DMS114 treated with DMSO at 0.1 percent for 48 hours (cell line): ENCODE results near the gene TAP1.
A peak's percentile ranks its signal among the peaks of the same experiment; 100 is the strongest.

Source experiments
- DNase-seq: peaks from one replicate; lab custom pipeline; 2025; ENCODE audit not compliant: unreplicated experiment; lab: John Stamatoyannopoulos, UW

Gene TAP1

DNA sequence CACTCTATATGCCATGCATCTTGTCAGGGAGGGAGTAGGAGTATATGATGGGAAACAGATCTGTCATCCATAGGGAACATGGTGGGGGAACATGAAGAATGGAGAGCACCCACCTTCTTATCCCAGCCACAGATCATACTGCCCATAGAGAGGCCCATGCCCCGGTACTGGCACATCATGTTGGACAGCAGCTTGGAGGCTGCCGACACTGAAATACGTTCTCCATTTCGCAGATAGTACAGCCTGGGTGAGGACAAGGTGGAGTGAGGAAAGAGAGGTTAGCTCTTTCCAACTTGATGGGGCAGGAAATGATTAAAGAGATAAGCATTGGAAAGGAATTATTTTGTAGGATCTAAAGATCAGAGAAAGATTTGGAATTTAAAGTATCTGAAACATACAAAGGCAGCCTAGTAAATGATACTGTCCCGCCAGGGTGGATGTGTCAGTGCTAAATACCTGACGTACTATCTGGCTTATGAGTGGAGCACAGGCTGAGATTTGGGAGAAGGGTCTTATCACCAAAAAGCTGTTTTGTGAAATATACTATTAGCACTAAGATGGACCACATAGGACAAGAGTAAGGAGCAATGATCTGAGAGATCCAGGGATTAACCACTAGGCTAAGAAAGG, 11.4 kb downstream of the TAP1 start:
- DNase-seq, result no peak

DNA sequence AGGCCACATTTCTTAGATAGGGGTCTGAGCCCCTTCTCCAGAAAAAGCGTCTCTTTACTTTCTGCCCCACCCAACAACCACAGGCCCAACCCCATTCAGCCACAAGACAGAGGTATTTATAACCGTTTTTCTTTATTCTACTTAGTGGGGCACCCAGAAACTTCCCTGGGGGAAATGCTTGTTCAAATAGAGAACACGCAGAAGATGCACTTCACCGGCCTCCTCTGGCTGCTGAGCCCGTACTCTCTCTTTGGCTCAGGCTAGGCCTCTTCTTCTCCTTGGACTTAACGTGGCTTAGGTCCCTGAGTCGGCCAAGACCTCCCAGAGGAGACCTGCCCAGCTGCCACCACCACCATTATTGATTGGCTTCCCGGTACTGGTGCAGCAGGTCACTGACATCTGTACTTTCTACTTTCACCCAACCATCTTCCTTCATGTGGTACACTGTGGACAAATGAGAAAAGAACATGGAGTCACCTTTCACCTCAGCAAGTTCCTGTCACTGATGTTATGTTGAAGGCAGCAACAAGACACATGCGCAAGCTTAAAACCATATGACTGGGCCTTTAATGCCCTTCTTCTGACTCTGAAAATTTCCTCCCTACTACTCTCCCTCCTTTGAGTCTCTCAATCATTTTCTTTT, 12.8 kb downstream of the TAP1 start:
- DNase-seq, result no peak

DNA sequence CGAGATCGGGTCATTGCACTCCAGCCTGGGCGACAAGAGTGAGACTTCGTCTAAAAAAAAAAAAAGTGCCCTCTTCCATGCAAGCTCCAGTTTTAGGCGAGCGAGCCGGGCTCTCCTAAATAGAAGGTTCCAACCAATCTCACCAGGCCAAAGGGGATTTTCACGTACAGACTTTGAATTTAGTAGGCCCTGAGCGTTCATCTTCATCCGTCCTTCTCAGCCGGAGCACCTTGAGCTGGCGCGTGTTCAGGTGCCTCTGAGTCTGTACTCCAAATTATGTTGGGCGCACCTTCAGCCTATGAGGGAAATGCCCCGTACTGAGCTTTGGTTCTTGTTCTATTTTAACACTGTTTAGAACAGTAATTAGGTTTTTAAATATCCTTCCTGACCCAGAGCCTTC, 14.1 kb downstream of the TAP1 start:
- no peak for DNase-seq

DNA sequence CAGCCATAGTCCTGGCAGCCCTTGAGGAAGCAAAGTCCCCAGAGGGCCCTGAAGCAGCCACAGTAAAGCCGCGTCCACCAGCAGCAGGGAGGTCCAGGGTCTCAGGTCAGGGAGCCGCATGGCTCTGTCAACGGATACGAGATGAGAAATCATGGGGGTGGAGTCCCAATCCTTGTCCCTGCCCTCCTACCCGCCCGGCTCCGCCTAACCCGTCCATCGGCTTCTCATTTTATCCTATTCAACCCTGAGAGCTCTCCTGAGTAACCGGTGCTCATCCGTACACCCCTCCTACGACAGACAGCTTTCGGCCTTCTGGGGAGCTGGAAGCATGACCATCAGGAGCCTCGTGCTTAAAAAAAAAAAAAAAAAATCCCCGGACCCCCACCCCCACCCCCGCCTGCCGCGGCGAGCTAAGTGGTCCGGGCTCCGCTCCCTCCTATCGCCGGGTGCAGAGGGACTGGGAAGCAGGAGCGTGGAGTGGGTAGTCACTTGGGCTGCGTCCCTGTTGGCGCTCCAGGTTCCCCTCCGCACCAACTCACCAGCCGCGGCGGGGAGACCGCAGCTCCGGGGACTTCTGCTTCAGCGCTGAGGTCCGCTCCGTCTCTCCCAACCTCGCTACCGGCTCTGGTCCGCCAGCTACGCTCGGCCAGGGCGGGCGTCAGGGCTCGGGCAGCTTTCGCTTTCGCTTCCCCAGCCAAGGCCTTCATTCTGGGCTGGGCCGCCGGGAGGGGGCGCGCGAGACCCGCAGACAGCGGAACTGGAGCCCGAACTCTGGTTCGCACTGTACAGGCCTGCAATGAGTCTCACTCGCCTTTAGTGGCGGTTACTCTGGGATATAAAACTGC, 15.2 kb downstream of the TAP1 start, which contains the start of gene TAP2:
Gene TAP2, minus strand, starts transcription at position 626 of the 845 bp plus-strand sequence. Its CDS starts 506 bp downstream, at position 120.
- DNase-seq, result peak; percentile 90

DNA sequence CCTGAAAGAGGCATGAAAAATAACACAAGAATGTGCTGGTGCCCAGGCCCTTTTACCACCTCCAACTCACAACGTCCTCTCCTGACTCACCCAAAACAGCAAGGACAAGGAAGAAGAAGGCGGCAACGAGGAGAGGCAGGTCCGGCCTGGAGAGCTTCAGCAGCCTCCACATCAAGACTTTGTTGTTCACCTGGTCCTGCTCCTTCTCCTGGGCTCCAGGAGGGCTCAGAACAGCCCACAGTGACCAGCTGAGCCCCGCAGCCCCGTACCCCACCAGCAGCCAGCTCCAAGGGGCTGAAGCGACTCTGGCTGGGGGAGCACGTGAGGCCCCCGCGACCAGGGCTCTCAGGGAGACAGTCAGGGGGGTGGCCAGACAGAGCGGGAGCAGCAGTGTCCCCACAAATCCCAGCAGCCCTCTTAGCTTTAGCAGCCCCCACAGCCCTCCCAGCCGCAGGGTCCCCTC, 15.8 kb downstream of the TAP1 start:
- DNase-seq, result no peak

DNA sequence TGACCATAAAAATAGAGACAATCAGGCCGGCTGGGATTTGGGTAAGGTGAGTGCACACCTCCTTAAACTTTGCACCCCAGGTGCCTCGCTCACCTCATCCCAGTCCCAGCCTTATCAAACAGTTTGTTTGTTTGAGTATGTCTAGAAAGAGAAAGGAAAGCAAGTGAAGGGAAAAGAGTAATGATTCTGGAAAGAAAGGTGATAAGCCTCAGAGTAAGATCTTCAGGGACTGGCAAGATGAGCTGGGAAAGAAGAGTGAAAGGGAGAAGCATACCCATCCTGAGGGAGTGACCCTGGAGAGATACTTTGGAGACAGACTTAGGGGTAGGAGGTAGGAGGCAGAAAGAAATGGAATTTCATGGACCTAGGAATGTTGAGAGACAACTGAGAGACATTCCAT, 16.6 kb downstream of the TAP1 start:
- no peak for DNase-seq

DNA sequence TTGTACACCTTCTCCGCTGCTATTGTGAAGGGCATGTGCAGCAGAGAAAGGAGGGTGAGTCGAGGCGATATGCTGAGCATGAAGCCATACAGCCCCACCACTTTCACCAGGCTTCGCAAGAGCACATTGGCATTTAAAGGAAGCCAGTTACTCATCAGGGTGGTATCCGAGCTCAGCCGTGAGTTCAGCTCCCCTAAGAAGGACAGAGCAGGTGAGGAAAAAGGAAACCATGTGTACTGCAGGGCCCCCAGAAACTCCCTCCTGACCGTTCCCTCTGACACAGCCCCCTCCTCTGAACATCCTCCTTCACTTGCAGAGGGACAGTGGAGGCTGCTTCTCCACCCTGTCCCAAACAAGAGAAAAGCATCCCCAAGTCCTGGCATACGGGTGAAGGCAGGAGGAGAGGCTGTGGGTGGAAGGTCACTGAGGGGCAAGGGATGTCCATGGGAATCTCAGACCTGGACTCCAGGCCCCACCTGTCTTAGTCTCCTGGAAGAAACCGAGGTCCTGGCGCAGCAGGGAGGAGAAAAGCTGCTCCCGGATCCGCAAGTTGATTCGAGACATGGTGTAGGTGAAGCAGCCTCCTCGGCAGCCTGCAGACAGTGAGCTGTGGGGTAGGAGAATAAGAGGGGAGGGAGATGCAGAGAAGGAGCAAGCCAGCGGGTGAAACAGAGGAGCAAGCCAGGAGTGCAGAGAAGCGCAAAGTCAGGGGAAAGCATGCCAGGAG, 18.2 kb downstream of the TAP1 start:
- no peak for DNase-seq

DNA sequence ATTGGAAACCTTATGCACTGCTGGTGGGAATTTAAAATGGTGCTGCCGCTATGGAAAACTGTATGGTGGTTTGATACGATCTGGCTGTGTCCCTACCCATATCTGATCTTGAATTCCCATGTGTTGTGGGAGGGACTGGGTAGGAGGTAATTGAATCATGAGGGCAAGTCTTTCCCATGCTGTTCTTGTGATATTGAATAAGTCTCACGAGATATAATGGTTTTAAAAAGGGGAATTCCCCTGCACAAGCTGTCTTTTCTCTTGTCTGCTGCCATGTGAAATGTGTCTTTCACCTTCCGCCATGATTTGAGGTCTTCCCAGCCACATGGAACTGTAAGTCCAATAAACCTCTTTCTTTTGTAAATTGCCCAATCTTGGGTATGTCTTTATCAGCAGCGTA, 19.8 kb downstream of the TAP1 start:
- no peak for DNase-seq

DNA sequence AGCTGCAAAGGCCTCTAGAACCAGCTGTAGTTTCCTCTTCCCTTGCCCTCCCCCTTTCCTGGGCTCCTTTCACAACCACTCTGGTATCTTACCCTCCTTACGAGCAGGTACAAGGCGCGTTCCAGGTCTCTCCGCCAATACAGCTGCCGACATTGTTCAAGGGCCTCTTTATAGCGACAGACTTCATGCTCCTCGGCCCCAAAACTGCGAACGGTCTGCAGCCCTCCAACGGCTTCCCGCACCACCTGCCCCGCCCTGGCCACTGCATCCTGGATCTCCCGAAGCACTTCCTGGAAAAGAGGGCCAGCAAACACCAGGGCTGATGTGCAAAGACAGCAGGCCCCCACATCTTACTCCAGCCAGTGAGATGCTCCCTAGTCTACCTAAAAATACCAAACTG, 21.0 kb downstream of the TAP1 start:
- no peak for DNase-seq

DNA sequence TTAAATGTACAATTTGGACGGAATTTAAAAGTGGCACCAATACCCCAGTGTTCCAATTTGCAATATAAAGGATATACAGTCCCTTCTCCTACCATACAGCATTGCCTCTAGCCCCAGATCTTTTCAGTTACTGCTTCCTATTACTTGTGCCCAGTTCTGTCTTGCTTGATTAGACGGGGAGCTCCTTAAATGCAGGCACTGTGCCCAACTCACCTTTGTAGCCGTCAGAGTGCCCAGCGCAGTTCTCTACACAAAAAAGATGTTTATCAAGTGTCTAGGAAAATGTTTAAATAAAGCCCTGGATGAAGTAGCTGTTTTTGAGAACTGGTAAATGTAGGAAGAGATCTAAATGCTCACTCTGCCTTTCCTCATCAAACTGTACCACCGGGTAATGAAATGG, 22.6 kb downstream of the TAP1 start:
- DNase-seq, result no peak

DNA sequence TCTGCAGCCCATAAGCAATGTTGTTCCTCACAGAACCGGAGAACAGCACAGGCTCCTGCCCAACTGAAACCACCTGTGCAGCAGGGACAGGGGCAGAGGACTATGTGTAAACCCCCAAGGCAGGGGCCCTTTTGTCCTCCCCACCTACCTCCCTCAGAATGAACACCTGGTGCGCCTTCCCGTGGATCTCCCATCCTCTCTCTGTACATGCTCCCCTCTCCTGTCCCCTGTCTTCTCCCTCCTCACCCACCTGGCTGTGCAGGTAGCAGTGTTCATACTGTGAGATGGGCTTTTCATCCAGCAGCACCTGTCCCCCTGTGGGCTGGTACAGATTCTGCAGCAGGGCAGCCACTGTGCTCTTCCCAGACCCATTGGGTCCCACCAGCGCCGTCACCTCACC, 23.5 kb downstream of the TAP1 start:
- no peak for DNase-seq

DNA sequence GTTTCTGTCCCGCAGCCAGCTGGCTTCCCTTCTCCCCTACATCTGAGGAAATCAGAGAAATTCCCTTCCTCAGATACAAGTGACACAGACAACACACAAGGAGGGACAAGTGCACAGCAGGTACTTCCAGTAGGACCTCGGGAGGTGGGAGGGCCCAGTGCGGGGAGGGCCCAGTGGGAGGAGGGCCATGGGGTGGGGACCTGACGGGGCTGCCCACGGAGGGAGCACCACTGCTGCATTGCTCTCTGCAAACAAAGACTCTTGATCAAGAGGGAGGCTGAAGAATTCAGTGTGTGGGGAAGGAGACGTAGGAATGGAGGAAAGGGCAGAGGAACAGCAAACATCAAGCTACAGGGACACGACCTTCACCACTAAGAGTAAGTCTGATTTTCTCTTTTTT, 24.0 kb downstream of the TAP1 start:
- DNase-seq, result no peak

DNA sequence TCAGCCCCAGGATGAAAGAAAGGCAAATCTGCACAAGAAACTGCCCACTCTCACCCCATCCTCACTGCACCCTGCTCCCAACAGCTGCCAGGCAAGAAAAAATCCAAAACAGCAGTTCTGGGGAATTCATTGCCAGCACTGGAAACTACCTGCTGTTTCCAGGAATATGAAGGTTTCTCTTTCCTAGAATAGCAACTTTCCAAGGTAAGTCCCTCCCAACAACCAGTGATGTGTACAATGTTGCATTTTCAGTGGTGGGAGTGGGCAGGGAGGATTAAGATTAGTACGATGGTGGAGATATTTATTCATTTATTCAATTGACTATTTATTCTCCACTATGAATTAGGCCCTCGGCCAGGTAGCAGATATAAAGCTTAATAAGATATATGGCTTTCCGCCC, 26.5 kb downstream of the TAP1 start:
- no peak for DNase-seq

DNA sequence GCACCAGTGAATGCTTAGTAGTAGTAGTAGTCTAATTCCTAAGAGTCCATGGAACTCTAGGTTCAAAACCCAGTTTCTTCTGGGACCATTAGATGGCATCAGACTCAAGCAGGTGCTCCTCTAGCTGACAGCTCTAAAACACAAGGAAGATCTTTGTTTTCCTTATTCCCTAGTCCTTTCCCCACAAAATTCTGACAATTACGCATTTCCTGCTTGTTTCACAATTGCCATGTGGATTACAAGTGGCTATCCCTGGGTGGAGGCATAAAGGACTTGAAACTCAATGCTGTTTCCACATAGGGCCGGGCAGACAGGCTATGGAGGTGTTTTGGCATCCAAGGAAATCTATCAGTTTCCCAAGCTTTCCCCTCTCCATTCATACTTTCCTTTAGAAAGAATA, 27.5 kb downstream of the TAP1 start:
- no peak for DNase-seq

DNA sequence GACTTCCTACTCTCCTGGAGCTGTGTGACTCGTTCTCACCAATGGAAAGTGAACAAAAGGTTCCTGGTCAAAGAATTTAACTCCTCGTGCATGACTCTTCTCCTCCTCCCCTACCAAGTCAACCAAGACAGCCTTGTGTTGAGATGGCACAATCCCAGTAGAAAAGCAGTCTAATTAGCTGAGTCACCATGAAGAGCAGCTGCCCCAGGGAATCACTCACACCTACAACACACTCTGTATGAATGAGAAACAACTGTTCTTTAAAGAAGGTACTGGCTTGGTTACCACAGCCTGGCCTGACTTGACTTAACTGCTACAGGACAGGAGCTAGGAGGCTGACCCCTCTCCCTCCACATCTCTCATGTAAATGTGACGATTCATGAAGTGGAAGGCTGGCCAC, 33.8 kb downstream of the TAP1 start:
- DNase-seq, result no peak

DNA sequence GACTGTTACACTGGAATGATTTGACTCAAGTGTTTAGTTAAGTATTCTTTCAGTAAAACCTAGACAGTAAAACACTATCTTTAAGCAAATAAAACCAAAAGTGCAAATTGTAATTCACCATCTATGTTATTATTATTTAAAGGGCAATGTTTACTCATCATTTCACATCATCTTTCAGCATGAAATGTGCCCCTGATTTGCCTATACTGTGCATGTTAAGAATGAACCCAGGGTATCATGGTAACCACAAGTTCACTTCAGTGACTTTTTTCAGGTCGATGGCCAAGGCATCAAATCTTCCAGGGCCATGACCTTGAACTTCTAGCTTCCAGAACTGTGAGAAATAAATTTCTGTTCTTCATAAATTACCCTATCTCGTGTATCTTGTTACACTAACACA, 34.6 kb downstream of the TAP1 start:
- DNase-seq, result no peak

DNA sequence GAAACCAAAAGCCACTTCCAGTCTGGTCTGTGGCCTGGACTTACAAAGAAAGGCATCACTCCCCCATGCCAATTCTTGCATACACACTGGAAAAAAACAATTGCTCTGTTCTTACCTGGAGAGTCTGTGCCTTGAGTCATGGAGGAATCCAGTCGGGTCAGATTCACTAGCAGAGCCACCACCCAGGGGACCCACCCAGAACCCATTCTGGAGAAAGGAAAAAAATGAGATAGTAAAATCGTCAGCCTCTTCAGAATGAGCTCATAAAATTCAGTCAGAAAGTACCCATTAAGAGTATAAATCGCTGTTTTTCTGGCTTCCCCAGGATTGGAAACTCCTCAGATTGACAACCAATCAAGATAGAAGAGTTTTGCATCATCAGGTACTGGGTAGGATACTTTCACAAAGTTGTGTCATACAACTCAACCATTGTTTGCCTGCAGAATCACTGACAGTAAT, 36.7 kb downstream of the TAP1 start, which contains the start of gene HLA-DOB:
Gene HLA-DOB, minus strand, starts transcription at position 257 of the 459 bp plus-strand sequence. Its CDS starts 51 bp downstream, at position 206.
- peak; percentile 41 for DNase-seq

DNA sequence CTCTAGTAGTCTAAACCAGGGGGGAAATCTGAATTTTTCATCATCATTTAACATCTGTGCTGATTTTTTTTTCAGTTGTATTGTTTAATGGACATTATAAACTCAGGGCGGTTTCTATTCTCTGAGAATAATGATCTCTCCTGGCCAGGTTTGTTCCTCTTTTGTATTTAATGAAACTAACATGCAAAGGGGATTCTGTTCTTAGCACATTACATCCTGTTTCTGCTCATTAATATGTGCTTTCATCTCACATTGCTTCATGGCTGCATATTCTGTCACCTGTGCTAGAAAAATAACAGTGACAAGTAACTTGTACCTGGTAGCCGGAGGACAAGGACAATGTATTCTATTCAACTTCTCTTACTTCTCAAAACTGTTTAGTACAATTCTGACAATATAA, 37.5 kb downstream of the TAP1 start:
- no peak for DNase-seq

DNA sequence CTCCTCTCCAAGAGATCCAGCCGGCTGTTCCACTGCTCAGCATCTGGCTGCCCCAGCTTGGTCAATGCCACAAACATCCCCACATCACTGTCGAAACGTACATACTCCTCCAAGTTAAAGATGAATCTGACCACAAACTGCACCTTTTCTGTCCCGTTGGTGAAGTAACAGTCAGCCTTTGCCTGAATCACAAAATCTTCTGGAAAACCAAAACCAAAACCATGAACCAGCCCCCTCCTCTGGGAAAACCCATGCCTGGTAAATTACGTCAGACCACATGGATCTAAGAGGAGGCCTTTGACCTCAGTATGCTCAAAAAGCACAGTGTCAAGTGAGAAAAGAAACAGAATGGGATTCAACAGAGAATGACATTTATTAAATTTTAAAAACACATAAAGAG, 38.4 kb downstream of the TAP1 start:
- DNase-seq, result no peak

DNA sequence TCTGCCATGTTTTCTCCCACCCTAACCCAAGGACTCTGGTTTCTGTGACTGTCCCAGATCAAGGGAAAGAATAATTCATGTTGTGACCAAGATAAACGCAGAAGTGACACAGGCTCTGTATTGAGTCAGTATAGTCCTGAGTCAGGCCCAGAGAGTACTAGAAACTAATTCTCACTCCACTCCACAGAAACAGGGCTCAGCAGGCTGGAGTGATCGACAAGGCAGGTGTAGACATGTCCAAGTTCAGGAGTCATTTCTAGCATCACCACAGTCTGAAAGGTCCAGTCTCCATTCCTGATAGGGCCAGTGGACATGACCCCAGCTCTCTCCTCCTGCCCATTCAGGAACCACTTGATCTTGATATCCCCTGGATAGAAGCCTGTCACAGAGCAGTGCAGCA, 39.4 kb downstream of the TAP1 start:
- no peak for DNase-seq

DNA sequence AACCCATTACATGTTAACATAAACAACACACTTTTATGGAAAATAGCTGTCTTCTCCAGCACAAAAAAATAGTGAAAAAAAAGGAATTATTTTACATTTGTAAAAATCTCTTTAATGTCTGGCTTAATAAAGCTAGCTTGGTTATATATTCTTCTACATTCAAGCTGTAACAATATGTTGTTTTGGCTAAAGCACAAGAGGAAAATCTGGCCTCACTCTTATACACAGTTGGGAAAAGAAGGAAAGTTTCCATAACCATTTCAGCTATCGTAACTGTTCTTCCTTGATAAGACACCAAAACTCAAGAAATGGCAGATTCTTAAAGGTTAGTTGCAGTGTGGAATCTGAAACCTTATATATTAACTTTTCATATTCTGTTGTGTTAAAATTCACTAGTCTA, 44.3 kb downstream of the TAP1 start:
- DNase-seq, result no peak
